Mesodermal cell (in vitro differentiated cells): ENCODE results near the gene ITGA8.

Experiments used
- H3K27ac ChIP-seq: 2 replicates; pipeline ENCODE4 v1.7.0; 2013; ENCODE audit warnings: mild to moderate bottlenecking, low read depth, low read length, moderate library complexity; ENCODE audit not compliant: severe bottlenecking
- H3K36me3 ChIP-seq: 2 replicates; pipeline ENCODE4 v1.7.1; 2013; ENCODE audit warnings: mild to moderate bottlenecking, low read length, moderate library complexity; ENCODE audit not compliant: control insufficient read depth, insufficient read depth
- H3K4me1 ChIP-seq: one replicate; pipeline ENCODE4 v1.7.1; 2013; ENCODE audit warnings: mild to moderate bottlenecking, low read length; ENCODE audit not compliant: insufficient read depth, control insufficient read depth, poor library complexity, severe bottlenecking
- H3K4me3 ChIP-seq: 2 replicates; pipeline ENCODE4 v1.7.0; 2013; ENCODE audit warnings: low read length, control low read depth, mild to moderate bottlenecking; ENCODE audit not compliant: insufficient read depth, poor library complexity, severe bottlenecking; ENCODE audit errors: extremely low read depth
- H3K9me3 ChIP-seq: 2 replicates; pipeline ENCODE4 v1.7.1; 2013; ENCODE audit warnings: mild to moderate bottlenecking, low read length, moderate library complexity; ENCODE audit not compliant: control insufficient read depth
- WGBS, 2 experiments: methylation state at CpG; one replicate each; pipeline ENCODE4 v1.1.5; 2013; ENCODE audit warnings: missing lambda C conversion rate in 2 of 2; ENCODE audit not compliant: insufficient coverage in 2 of 2; 5-methylcytosine and 5-hydroxymethylcytosine counted together

ITGA8 gene

GRCh38 chr10:15747632-15748031 is 27.9 kb upstream of the ITGA8 start:
- no peaks in the 10 kb centered on the region for H3K36me3 ChIP-seq
- no peaks in the 10 kb centered on the region for H3K9me3 ChIP-seq
- H3K4me1 ChIP-seq, result no peaks in the 10 kb centered on the region
- no peak overlapping the region for H3K4me3 ChIP-seq
- H3K27ac ChIP-seq, result no peak overlapping the region
- WGBS, 2 experiments, result 82 to 100% methylated on average over 2 to 3 of the region's 3 CpGs

- Histone ChIP-seq H3K27ac (no peak overlapping the region), H3K9me3 (no peaks in the 10 kb centered on the region), H3K36me3 (no peaks in the 10 kb centered on the region), H3K4me3 (no peak overlapping the region), H3K4me1 (no peaks in the 10 kb centered on the region)
- WGBS, 2 experiments, result no CpG with 5 or more reads among the region's 1 CpG
Measured at GRCh38 chr10:15745751-15746150, 26.0 kb upstream of the ITGA8 start.

- no peak overlapping the region for H3K4me3 ChIP-seq
- WGBS, 2 experiments, result 38 to 78% methylated on average over 2 to 3 of the region's 7 CpGs
- H3K9me3 ChIP-seq, result no peaks in the 10 kb centered on the region
Measured at GRCh38 chr10:15744217-15744865, 24.6 kb upstream of the ITGA8 start.

GRCh38 chr10:15743443-15743842 is 23.7 kb upstream of the ITGA8 start:
- Histone ChIP-seq H3K4me3 (no peak overlapping the region), H3K9me3 (no peaks in the 10 kb centered on the region), H3K27ac (no peak overlapping the region), H3K36me3 (no peaks in the 10 kb centered on the region), H3K4me1 (no peaks in the 10 kb centered on the region)
- 81 to 95% methylated on average over 2 of the region's 2 CpGs for WGBS, 2 experiments

More at GRCh38 chr10:15744217-15744865, 24.6 kb upstream of the ITGA8 start:
- Histone ChIP-seq H3K27ac (no peak overlapping the region), H3K4me1 (no peaks in the 10 kb centered on the region), H3K36me3 (no peaks in the 10 kb centered on the region)

GRCh38 chr10:15742836-15743235 is 23.1 kb upstream of the ITGA8 start:
- no peak overlapping the region for H3K4me3 ChIP-seq
- H3K4me1 ChIP-seq, result no peaks in the 10 kb centered on the region
- H3K9me3 ChIP-seq, result no peaks in the 10 kb centered on the region
- no peak overlapping the region for H3K27ac ChIP-seq
- no peaks in the 10 kb centered on the region for H3K36me3 ChIP-seq
- 93 to 100% methylated on average over 1 to 2 of the region's 3 CpGs for WGBS, 2 experiments

- Histone ChIP-seq H3K36me3 (no peaks in the 10 kb centered on the region), H3K27ac (no peak overlapping the region), H3K4me1 (no peaks in the 10 kb centered on the region), H3K4me3 (no peak overlapping the region), H3K9me3 (no peaks in the 10 kb centered on the region)
- 80 to 100% methylated on average over 1 to 2 of the region's 5 CpGs for WGBS, 2 experiments
Measured at GRCh38 chr10:15742102-15742501, 22.4 kb upstream of the ITGA8 start.

- Histone ChIP-seq H3K27ac (no peak overlapping the region), H3K36me3 (no peaks in the 10 kb centered on the region), H3K4me1 (no peaks in the 10 kb centered on the region), H3K9me3 (no peaks in the 10 kb centered on the region), H3K4me3 (no peak overlapping the region)
- WGBS, 2 experiments, result 96% methylated on average over 4 of the region's 5 CpGs; no CpG with 5 or more reads in 1 of the 2 experiments
Measured at GRCh38 chr10:15741581-15741980, 21.9 kb upstream of the ITGA8 start.

- no peak overlapping the region for H3K27ac ChIP-seq
- H3K36me3 ChIP-seq, result no peaks in the 10 kb centered on the region
- H3K4me1 ChIP-seq, result no peaks in the 10 kb centered on the region
- WGBS, 2 experiments, result 89 to 100% methylated on average over 3 of the region's 6 CpGs
- H3K4me3 ChIP-seq, result no peak overlapping the region
- H3K9me3 ChIP-seq, result no peaks in the 10 kb centered on the region
Measured at GRCh38 chr10:15740261-15740660, 20.5 kb upstream of the ITGA8 start.

GRCh38 chr10:15739254-15739970 is 19.7 kb upstream of the ITGA8 start:
- Histone ChIP-seq H3K4me1 (no peaks in the 10 kb centered on the region), H3K27ac (no peak overlapping the region), H3K4me3 (no peak overlapping the region), H3K36me3 (no peaks in the 10 kb centered on the region), H3K9me3 (no peaks in the 10 kb centered on the region)
- 82 to 88% methylated on average over 3 to 5 of the region's 9 CpGs for WGBS, 2 experiments

- 90 to 94% methylated on average over 8 to 9 of the region's 10 CpGs for WGBS, 2 experiments
- Histone ChIP-seq H3K36me3 (no peaks in the 10 kb centered on the region), H3K4me1 (no peaks in the 10 kb centered on the region), H3K9me3 (no peaks in the 10 kb centered on the region), H3K4me3 (no peak overlapping the region), H3K27ac (no peak overlapping the region)
Measured at GRCh38 chr10:15738270-15738925, 18.7 kb upstream of the ITGA8 start.

- Histone ChIP-seq H3K36me3 (no peaks in the 10 kb centered on the region), H3K4me1 (no peaks in the 10 kb centered on the region), H3K9me3 (no peaks in the 10 kb centered on the region), H3K4me3 (no peak overlapping the region), H3K27ac (no peak overlapping the region)
- no CpG with 5 or more reads among the region's 5 CpGs for WGBS, 2 experiments
Measured at GRCh38 chr10:15737656-15738055, 17.9 kb upstream of the ITGA8 start.
